Inferior parietal cortex (tissue), 1 donor: ENCODE measurements around the gene TRIM15.
A peak's percentile ranks its signal among the peaks of the same experiment; 100 is the strongest.

Experiments used
- DNase-seq: peaks from one replicate; pipeline ENCODE4 v3.0.0-alpha.2; 2016; ENCODE audit errors: extremely low spot score

The TRIM15 gene

DNA sequence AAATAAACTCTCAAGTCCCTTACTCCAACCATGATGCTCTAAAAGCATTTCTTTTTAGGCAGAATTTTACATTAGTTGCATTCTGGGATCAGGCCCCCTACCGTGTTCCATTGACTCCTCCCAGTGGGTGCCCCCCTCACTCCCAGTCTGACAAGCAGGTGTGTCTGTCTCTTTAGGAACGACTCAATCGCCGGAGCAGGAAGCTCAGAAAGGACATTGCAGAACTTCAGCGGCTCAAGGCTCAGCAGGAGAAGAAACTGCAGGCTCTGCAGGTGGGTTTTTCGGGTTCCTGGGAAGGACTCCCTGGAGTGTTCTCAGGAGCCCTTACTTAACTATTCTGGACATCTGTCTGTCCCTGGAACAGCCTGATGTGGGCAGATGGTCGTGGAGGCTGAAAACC, 17.5 kb upstream of the TRIM15 start:
- DNase-seq, result no peak

- no peak for DNase-seq
Observed at GRCh38 chr6:30147096-30147495, 16.2 kb upstream of the TRIM15 start.

DNA sequence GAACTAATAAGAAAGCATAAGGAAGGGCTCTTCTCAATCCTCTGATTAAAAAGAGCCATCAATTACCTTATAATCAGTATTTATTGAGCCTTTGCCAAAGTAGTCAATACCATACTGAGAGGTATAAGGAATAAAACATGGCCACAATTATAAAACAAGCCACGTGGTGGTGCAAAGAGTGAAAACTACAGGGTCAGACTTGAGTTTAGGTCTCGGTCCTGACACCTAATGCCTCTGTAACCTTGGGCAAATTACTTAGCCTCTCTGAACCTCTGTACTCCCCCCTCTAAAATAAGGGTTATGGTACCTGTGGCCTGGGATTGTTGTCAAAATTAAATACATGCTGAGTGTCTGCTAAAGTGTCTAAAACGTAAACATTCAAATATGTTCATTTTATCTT, 14.1 kb upstream of the TRIM15 start:
- DNase-seq, result no peak

- DNase-seq, result no peak
Observed at GRCh38 chr6:30149858-30150550, 13.3 kb upstream of the TRIM15 start.

DNA sequence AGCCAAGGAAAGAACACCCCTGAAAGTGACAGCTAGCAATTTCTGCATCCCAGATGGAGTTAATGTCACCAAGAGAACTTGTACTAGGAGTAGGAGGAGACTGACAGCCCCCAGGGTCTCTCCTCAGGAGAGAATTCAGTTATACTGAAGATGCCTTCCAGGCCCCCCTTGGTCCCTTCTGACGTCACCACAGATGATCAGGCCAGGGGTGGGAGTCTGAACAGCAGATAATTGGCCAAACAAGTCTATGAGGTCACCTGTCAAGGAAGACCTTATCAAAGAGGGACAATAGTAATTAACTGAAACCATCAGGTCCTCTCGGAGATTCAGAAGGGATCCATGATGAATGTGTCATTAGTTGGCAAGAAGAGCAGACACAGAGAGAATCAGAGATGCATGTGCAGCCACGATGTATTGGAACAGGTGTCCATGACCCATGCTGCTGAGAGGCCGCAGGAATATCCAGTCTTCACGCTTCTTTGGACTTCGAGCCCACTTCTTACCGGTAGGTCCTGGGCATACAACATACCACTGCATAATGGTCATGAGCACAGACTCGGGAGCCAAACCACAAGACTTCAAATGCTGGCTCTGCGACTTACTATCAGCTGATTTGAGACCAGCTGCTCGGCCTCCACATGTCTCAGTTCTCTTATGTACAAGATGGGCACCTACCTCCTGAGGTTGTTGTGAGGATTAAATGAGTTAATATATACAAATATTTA, 12.5 kb upstream of the TRIM15 start:
- no peak for DNase-seq

GRCh38 chr6:30151580-30151979, 11.8 kb upstream of the TRIM15 start:
- no peak for DNase-seq

GRCh38 chr6:30152016-30152673, 11.2 kb upstream of the TRIM15 start:
- DNase-seq, result no peak

DNA sequence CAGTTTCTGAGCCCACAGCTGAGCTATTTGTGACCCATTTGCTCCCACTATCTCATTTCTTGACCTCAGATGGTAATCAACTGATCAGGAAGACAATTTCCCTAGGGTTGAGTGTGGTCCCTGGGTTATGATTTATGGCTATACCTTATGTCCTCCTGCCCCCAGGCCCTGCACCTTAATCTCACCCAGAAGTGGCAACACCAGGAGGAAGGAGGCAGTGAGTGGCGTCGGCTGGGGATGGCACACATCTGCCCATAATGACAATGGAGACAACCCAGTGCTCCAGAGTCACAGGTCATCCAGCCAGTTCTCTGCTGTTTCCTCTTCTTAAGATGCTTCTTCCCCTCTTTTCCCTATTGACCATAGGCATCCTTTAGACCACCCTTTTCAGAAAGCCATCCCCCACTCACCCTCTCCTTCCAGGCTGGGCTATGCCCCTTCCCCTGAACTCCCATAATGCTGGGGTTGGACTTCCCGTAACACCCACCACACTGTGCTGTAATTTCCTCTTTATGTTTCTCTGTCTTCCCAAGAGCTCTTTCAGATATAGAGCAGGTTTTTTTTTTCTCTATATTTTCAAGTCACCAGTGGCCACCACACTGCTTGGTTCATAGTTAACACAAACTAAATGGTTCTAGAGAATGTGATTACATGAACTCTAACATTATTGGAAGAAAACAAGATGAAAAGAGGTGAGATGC, 10.3 kb upstream of the TRIM15 start:
- DNase-seq, result no peak

- DNase-seq, result no peak
Observed at GRCh38 chr6:30154061-30154460, 9.3 kb upstream of the TRIM15 start.

DNA sequence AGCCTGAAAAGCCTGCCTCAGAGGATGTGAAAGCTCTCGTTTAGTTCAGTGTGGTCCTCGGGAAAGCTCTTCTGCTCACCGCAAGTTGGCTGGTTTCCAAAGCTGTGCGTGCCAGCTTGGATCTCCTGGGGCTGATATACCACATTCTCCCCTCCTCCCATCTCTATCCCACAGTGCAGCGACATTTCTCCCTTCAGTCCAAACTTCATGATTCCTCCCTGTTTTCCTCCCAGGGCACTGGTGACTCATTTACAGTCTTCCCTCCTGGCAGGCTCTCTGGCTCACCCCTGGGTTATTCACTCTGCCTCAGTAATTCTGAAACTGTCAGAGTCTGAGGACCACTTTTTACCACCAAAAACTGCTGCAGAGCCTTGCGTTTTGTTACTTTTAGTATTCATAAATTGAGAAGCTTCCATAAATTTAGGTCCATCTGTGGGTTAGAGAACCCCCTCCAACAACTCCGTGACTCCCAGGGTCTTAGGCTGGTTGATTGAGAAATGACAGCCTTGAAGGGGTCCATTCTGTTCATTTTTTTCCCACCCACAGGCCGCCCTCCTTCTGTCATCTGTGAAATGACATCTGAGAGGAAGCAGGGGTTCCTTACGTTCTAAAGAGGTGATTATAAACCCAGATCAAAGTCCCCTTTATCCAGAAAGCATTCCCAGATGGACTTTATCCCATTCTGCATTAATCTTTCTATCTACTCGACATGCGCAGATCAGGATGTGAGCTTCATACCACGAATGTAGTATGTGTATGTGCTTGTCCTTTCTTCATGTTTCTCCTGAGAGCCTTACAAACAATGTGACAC, 8.4 kb upstream of the TRIM15 start:
- no peak for DNase-seq

- DNase-seq, result no peak
Observed at GRCh38 chr6:30155520-30156261, 7.7 kb upstream of the TRIM15 start.

DNA sequence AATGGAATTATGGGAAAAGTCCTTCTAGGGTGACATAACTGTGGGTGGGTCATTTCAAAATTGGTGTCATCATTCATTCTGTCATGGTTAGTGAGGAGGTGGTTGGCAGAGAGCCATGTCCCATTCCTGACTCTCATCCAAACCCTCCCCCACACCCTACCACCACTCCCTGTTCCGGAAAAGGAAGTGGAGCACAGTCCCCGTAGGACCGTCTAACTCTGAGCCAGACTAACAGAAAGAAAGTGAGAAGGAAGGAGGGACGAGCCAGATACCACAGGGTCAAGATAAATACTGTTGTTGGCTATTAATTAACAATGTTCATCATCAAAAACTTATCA, 7.1 kb upstream of the TRIM15 start:
- DNase-seq, result no peak

DNA sequence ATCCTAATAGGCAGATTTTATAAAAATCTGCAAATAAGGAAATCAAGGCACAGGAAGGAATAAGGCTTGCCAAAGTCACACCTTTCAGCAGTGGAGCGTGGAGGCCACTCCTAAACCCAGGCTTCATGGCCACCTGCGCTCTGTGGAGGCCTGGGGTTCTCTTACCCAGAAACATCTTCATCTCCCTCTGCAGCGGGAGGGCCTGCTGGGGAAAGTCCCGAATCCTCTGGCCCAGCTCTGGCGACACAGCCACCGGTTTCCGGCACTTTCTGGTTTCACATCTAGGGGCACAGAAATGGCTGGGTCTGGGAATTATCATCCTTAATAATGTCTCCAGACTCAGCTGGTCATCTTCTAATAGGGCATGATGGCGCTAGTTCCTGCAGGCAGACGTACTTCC, 6.6 kb upstream of the TRIM15 start:
- no peak for DNase-seq

DNA sequence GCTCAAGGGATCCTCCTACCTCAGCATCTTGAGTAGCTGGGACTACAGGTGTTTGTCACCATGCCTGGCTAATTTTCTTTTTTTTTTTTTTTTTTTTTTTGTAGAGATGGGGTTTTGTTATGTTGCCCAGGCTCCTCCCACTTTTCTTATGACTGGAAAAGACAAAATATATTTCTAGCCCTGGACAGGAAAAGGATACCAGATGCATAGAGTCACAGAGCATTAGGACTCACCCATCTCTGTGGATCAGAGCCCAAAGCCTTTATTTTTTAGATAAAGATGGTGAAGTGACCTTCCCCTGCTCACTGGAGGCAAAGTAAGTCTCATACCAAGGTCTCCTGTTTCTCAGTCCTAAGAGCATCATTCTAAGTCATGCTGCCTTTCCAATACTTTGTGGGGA, 5.8 kb upstream of the TRIM15 start:
- no peak for DNase-seq

DNA sequence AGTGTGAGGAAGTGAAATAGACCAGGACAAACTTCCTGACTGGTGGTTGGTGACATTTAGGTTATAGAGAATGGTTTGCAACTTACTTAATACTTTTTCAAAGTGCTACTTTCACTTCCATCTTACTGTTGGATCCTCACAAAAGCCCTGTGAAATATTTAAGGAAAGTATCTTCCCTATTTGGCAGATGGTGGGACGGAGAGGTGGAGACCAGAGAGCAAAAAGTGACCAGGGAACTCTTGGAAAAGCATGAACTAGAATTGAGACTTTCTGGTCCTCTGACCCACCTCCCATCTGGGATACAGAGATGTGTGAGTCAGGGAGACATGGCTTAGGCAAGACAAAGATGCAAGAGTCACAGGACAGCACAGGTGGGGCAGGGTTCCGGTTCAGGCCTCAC, 5.3 kb upstream of the TRIM15 start:
- no peak for DNase-seq

GRCh38 chr6:30158475-30159040, 4.8 kb upstream of the TRIM15 start:
- peak; percentile 38 for DNase-seq

DNA sequence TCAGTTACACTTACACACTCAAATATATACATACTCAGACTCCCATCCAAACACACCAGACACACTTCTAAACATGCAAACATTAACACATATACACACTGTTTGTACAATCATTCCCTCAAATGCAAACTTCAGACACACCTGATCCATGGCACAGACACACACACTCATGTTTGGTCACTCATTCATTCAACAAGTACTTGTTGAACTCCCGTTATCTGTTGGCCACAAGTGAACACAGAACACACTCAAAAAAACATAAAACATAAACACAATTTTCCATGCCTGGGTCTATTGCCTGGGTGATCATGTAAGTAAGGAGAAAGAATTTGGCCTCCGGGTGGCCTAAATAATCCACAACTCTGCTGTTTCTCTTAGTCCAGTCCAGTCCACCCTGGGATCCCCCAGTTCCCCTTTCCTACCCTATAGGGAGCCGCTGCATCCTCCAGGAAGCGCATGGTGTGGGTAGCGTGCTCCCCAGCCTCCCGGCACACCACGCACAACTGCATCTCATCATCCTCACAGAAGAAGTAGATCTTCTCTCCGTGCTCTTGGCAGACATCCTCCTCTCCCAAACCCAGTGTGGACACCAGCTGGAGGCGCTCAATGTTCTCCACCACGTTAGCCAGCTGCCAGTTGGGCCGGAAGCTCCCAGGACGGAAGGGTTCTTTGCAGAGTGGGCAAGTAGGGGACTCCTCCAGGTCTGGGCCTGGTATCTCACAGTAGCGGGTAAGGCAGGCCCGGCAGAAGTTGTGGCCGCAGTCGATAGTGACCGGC, 3.1 kb upstream of the TRIM15 start:
- DNase-seq, result no peak

DNA sequence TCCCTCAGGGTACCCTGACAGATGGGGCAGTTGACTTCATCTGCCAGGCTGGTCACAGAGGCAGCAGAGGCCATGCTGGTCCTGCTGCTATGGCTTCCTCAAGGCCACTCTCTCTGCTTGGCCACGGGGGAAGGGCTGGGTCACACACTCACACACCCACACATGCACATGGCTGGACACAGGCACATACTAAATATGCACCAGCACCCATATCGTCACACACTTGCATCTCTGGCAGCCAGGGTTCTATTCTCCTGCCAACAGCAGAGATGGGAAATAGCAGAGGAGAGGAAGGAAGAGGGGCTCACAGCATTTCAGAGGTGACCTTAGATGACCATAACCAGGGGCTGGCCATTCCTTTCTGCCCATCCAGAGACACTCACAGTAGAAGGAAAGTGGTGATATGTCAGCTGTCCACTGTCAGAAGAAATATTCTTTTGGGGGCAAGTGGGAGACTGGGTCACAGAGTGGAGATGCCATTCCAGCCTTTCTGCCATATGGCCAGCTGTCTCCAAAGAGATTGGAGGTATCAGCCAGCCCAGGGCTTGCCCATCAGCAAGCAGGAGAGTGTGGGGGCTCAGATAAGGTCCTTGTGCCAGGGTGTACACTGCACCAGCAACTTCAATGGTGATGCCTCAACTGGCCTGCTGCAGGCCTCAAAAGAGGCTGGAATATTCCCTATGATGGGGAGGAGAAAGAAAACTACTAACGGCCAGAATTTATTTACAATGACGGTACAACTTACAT, 2.4 kb upstream of the TRIM15 start, which contains the start of gene TRIM10:
TSS of gene TRIM10 (minus strand) at position 427 of the 747 bp plus-strand sequence. CDS start at position 74, 353 bp downstream.
- DNase-seq, result no peak
